HG03565 (cell line): ENCODE measurements around the gene ZNF648.
"Not testable (repeated sequence)": the region's sequence is repeated elsewhere in the genome, so short reads cannot be mapped to it uniquely, and the experiment has no call there.

Experiments used
- ATAC-seq: cut with Tn5 transposase; IDR thresholded peaks from one replicate; pipeline ENCODE4 v1.9.1; 2021; ENCODE audit warnings: mild to moderate bottlenecking, moderate library complexity; ENCODE audit not compliant: unreplicated experiment

Gene ZNF648, protein sequence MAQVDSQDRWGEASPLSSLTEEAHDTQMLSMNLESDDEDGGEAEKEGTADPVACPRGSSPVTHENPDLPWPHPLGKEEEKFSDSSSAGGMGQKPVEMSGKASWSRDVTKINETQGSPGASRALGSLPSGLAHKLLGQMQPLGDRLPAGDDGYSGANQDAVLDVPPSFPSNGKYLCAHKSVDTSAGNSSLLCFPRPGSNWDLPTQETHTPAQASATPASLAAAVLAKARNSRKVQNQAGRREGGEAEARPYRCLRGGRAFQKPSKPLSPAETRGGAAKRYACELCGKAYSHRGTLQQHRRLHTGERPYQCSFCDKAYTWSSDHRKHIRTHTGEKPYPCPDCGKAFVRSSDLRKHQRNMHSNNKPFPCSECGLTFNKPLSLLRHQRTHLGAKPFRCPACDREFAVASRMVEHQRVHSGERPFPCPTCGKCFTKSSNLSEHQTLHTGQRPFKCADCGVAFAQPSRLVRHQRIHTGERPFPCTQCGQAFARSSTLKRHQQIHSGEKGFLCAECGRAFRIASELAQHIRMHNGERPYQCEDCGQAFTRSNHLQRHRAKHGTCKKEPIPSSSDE

DNA sequence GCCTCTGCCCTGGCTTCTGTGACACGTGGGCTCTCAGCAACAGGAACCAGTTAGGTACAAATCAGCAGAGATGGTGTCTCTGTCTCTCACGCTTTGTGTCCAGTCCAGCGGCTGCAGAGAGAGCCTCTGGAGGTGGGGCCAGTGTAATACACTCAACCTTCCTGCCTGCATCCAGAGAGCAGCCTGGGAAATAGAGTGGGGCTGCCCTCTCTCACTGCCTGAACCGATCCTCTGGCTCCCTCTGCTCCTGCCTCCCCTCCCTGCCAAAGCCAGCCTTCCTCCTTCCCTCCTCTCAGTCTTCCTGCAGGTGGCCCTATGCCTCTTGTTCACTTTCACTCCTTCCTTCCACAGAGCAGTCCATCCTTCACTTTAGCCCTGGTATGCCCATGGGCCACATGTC lies at the start of gene ZNF648:
Gene ZNF648, minus strand, starts transcription at position 119 of the 400 bp plus-strand sequence. CDS start 3,702 bp downstream, outside the sequence.
- ATAC-seq: no peak

DNA sequence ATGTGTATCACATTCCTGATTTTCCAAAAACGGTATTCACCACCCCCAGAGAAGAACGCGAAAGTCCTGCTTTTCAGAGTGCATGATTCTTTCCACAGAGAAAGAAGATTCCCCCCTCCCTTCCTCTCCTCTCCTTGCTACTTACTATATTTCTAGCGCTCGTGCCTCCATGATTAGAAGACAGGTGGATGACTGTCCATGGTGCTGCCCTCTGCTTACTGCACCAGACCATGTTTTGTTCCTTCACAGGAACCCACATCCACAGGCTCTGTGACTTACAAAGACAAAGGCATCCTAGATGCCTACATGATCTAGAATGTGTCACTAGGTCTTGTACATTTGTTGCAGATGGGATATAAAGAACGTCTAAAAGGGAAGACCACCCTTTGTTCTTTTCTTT lies 49.1 kb upstream of the ZNF648 start:
- no peak for ATAC-seq

DNA sequence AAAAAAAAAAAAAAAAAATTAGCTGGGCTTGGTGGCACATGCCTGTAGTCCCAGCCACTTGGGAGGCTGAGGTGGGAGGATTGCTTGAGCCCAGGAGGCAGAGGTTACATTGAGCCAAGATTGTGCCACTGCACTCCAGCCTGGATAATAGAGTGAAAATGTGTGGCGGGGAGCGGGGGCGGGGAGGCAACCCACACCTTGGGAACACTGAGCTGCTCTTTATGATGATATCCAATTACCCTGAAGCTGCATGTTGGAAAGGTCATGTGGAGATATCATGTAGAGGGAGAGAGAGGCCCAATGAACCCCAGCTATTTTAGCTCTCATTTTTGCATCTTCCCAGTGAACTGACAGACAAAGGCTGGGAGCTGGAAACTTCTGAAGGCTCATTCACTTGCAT lies 48.3 kb upstream of the ZNF648 start:
- ATAC-seq: no peak

DNA sequence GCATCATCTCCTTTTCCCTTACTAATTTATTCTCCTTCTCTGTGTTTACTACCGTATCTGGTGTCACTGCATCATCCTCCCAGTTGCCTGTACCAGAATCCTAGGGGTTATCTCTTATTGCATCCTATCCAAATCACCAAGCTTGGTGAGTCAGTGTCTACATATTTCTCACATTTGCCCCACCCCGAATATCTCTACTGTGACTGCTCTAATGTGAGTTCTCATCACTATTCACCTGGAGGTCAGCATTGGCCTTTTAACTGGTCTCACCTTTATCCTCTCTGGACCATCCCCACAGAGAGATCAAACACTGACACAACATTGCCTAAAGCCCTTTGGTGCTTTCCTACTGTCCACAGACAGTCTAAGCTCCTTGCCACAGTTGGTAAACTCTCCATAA lies 45.7 kb upstream of the ZNF648 start:
- ATAC-seq: no peak

DNA sequence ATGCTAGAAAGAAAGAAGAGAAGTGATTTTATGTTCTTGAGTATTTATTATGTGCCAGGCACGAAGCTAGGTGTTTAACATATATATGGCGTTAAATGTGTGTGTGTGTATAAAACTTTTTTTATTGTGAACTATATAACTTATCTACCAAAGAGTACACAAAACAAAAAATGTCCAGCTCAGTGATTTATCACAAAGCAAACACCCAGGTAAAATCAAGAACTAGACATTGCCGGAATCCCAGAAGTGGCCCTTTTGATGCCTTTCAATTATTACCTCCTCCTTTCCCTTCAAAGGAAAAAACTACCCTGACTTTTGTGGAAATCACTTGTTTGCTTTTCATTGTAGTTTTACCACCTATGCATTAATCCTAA lies 40.5 kb upstream of the ZNF648 start:
- no peak for ATAC-seq

DNA sequence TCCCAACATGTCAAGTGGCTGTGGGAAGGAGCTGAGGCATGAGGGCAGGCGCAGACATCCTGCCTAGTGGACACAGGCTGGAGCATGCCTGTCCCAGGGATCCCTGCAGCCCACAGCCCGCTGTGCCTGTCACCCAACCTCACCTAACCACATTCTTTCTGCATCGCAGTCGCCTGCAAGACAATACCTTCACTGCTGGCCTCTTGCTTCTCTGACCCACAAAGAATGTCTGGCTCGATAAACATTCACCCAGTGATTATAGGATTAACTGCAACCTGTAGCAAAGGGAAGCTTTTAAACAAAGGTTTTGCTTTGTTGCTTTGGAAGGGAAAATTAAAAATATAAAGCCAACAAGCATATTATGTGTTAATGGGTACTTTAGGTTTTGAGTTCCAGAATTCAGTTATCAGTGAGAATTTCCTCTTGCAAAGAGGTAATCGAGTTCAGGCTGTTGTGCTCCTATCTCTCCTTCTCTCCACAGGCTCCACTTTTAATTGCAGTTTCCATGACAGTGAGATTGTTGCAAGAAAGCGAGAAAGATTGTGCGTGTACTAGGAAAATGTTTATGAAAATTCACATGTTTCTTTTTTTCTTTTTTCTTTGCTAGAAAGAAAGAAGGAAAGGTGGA lies 40.0 kb upstream of the ZNF648 start:
- no peak for ATAC-seq

DNA sequence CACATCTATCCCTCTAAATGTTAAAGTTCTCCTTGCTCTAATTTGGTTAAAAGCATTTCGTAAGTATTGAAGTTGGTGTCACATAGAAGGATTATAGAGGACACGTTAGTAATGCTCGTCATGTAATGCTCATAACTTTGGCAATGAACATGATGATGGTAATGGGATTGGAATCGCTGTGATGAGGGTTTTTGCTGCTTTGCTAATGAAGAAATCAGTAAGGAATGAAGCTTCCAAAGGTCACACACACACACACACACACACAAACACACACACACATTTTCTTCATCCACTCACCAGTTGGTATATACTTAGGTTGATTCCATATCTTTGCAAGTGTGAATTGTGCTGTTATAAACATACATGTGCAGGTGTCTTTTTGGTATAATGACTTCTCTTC lies 36.8 kb upstream of the ZNF648 start:
- ATAC-seq: no peak

DNA sequence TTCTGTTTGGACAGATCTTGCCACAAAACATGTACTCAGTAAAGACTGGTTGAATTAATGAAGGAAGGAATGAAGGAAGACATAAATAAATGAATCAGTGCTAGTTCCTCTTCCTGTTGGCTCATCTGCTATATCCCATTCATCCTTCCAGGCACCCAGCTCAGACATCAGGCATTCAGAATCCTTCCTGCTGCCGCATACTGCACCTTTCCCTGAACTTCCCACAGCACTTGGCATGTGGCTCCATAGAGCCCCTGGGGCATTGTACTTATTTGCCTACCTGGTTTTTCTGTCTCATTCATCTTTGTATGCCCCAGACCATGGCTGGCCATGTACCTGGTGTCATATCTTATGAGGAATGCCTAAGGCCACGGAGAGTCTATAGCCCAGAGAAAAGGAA lies 34.4 kb upstream of the ZNF648 start:
- no peak for ATAC-seq

DNA sequence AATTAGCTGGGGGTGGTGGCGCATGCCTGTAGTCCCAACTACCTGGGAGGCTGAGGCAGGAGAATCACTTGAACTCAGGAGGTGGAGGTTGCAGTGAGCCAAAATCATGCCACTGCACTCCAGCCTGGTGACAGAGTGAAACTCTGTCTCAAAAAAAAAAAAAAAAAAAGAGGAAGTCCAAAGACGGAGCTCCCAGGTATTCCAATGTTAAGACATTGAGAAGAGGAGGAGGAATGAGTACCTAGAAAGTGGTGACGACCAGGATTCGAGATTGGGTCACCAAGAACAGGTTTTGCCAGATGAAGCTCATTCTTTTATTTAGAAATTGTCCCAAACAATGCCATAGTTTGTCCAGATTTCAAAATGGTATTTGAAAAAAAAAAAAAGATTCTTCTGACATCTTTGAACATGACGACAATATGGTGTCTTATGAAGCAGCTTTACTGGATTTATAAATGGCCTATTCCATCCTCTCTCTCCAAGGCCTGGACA lies 33.0 kb upstream of the ZNF648 start:
- not testable (repeated sequence) for ATAC-seq

DNA sequence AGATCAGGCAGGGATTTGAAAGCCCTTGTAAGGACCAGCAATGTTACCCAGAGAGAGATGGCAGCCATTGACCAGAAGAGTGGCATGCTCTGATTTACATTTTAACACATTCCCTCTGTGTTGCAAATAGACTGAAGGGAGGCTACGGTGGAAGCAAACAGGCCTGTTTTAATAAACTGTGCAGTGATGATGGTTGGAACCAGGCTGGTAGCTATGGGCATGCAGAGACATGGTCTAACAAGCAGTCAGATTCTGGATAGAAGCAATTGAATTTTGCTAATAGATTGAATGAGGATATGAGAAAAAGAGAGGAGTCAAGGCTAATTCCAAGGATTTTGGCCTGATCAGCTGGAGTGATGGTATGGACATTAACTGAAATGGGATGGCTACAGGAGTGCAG lies 32.3 kb upstream of the ZNF648 start:
- no peak for ATAC-seq

DNA sequence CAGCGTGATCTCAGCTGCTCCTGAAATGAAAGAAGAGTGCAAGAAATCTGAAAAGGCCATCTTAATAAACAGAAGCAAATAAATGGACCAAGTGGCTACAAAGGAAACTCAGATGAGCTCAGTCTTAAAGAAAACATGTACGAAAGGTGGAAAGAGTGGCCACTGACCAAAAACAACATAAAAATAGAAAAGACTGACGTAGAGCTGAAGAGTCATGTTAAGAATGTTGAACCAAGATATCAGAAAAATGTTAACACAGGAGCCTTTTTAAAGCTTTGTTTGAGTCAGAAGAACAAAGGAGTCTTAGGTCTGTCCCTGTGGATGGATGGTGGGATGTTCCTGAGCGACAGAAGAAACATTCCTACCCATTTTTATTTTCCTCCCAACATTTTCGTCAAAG lies 30.8 kb upstream of the ZNF648 start:
- no peak for ATAC-seq

DNA sequence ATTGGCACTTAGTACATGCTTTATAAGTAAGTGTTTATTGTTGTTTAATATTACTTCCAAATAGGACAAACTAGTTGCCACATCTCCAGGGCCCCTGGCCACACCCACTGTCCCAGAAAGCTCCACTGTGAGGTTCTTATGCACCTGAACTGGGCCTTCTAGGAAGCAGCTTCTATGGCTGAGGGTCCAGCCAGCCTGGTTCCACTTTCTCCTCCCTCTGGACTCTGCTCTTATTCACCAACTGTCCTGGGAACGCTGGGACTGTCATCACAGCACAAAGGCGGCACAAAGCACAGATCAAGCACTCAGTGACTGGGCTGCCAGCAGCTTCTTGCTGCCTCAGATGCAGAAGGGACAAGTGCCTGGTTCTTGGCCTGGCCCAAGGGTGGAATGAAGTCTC lies 29.6 kb upstream of the ZNF648 start:
- ATAC-seq: no peak

DNA sequence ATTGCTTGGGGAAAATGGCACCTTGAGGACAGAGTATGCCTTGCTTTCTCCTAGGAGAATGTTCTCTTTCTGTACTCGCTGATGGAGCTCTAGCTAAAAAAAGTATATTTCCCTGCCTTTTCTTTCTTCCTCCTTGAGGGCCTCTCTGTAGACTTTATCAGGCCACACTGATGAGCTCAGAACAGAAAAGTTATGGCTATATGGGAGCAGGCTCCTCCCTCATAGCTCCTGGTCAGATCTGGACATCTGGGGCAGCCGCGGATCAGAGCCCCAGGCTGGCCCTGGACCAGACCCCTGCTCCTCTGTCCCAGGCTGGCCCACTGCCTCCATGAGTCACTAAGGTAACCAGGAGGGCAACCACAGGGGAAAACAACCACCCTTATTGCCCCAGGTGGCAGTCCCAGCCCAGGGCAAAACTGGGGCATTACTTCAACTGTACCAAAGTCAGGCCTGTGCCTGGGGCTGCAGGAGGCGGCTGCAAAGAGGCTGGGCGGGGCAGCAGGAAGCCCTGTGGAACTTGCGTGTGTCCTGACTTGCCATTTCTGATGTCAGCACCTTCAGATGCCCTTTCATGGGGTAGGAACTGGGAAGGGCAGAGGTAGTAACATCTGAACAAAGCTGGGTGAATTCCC lies 26.3 kb upstream of the ZNF648 start:
- no peak for ATAC-seq

DNA sequence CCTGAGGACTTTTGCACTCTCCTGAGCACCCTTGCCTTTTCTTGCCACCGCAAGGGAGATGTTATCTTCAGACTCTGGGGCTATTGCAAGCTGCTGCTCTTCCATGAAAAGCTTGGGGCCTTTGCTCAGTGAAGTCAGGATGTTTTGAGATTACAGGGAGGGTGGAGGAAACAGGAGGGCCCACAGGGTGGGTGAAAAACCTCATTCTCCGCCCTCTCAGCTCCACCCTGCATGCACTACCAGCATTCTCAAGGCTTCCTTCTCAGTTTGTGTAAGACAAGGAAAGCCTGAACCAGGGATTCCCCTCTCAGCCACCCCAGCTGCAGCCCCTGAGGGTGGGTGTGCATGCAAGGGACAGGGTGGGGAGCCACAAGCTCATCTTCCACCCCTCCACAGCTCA lies 25.8 kb upstream of the ZNF648 start:
- ATAC-seq: no peak

DNA sequence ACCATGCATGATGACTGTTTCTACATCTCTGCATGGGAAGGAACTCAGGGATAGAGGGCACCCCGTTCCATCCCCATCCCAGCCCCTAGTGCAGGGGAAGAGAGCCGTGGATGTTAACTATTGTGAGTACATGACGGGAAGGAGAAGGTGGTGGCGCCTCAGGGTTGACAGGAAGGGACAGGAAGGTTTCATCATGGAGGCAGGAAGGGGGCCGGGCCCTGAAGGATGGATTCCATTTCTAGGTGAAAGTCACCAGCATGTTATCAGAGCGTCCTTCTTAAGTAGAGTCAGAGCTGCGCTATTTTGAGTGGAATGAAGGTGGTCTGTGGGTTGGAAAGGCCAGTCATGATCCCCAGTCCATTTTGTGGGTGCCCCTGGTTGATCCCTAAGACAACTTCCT lies 25.1 kb upstream of the ZNF648 start:
- ATAC-seq: no peak

DNA sequence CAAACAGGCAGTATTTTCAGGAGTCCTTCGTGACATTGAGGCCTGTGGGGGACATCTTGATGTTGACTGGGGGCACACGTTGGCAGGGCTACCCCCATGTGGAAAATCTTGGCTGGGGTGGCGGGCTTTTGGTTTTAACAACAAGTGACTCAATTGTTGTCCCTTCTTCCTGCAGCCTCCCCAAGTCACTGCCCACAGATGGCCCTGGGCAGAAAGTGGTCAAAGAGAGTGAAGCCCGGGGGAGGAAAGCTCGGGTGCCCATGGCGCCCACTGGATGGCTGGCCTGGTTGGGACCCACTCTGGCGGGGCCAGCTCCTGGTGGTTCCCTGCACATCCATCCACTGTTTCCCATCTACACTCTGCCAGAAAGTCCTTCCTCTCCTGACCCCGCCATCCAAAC lies 24.6 kb upstream of the ZNF648 start:
- ATAC-seq: no peak

DNA sequence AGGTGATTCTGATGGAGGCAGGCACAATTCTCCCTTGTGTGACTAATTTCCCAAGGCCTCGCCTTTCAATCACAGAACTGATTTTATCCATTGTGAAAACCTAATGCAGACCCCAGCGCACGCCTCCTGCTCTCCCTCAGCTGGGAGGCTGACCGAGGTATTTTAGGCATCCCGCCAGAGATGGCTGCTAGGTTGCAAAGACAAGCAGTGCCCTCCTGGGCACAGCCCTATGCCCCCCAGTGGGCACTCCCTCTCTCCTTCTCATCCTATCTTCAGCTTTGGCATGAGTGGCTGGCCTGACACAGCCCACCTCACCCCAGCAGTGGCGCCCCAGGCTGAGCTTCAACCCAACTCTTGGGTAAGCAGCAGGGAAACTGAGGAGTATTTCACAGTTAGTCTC lies 24.2 kb upstream of the ZNF648 start:
- no peak for ATAC-seq

DNA sequence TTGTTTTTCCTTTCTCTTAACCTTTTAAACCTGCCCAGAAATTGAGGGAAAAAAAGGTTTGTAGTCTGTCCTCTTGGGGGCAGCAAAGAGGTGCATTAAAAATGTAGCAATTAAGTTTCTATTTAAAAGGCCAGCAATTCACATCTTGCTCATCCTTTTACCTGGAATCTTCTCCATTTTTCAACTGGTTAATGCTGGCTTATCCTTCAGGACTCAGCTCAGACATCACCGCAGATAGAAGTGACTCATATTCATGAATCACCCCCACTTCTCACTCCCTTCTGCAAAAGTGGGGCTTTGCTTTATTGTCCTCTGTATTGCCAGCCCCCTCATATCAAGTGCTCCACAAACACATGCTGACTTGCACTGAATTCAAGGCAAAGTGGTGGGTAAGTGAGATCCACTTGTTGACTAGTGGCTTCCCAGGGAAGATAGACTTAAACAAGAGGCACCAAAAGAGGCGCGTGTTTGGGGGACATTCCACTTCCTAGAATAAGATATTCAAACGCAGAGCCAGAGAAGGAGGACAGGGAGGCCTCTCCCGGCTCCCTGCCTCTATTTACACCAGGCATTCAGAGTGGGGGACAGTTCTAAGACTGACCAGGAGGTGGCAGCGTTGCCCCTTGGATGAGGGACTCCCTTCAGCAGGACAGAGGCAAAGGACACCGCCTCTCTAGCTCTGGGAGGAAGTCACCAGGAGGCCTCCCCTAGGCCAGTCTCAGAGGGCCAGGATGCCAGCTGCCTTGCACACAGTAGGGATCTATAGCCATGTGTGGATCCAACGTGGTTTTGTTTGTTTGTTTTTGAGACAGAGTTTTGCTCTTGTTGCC lies 23.2 kb upstream of the ZNF648 start:
- ATAC-seq: peak; percentile 65

DNA sequence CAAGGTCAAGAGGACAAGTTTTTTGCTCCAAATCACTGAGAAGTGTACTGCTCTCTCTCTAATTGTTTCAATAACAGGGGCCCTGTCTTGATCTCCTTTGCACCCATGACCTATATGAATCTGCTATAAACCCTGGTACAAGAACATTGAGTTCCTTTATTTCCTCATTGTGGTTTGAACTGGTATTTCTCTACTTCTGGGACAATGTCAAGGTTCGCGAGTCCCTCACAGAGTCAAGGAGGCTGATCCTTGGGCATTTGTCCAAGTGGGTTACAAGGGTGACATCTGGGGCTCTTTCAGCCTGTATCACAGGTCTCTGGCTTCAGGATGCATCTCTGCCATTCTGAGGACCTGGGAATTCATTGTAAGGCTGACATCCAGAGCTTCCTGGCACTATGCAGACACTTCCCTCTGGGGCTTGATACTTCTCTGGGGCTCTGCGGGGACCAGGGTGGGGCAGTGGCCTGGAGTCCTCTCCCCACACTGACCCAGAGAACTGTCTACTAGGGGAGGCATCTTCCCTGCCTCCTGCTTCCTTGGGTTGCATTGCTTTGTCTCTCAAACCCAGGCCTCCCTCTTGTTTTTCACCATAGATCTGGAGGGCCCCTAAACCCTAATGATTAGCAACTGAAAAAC lies 22.5 kb upstream of the ZNF648 start:
- ATAC-seq: no peak

DNA sequence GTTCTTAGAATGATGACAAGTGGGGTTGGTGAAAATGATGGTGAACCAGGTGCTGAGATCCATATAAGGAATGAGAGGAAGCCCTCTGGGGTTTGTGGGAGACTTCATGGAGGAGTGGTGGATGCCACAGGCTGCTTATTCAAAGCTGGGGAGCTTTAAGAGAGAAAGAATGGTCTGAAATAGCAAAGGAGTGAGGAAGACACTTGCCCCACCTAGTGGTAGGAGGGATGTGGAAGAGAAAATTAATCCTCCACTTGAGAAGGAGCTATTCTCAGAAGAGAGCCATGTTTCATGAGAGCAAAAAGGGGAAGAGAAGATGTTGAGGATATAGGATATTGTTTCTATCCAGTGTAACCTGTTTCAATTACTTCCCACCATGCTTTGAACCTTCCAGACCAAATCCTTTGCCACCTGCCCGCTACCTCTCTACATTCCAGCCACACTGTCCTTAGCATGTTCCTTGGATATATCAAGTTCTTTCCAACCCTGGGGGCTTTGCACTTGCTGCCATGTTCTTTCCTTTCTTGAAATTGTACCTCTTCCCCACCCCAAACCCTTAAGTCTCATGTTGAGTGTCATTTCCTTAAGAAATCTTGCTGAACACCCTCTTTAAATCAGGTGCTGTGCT lies 19.6 kb upstream of the ZNF648 start:
- no peak for ATAC-seq
